Cardiac septum (tissue), 1 donor: ENCODE measurements around the gene TMPRSS4. TPM values are rescaled to one million over a fixed set of nuclear protein-coding genes. Genes with fewer than 3 reads are reported as not detected.

Source experiments
- DNase-seq: peaks from one replicate; pipeline ENCODE4 v3.0.0-alpha.2; 2020; ENCODE audit warnings: low spot score
- intact Hi-C: fragments of 100-400 bp; cut with DNase I; formaldehyde crosslinking; loops from one replicate; pipeline ENCODE4 v1.14.0; 2022
- total RNA-seq: library from RNA; stranded (reverse); fragmentation: NEBNext Ultra II Directional; extraction: Animal tissue kit (Norgen Biotek cat#: 25700); gene quantifications from one replicate; pipeline ENCODE4 v1.2.1, GENCODE V29; 2021
- donor health status: DM: no; HTN: no; CAD: no.

Gene TMPRSS4
- total RNA-seq, 1 donor from 2014 or later, result 0.32 TPM

GRCh38 chr11:118095967-118096367 lies 19.1 kb downstream of the TMPRSS4 start:
- DNase-seq, result no peak
- intact Hi-C loops, result no loop called here

- no peak for DNase-seq
- intact Hi-C loops, result no loop called here
Measured at GRCh38 chr11:118098996-118099837, 22.3 kb downstream of the TMPRSS4 start.

- DNase-seq, result no peak
- intact Hi-C loops, result no loop called here
Measured at GRCh38 chr11:118099838-118100556, 23.1 kb downstream of the TMPRSS4 start.

GRCh38 chr11:118100691-118101232 lies 23.9 kb downstream of the TMPRSS4 start:
- intact Hi-C loops, result no loop called here
- DNase-seq, result peak; percentile 50

- intact Hi-C loops, result no loop called here
- peak; percentile 31 for DNase-seq
Measured at GRCh38 chr11:118102721-118103261, 25.9 kb downstream of the TMPRSS4 start.

- intact Hi-C loops, result no loop called here
- DNase-seq, result peak; percentile 15
Measured at GRCh38 chr11:118104491-118104890, 27.6 kb downstream of the TMPRSS4 start.

GRCh38 chr11:118105657-118106305 lies 28.9 kb downstream of the TMPRSS4 start:
- intact Hi-C loops, result no loop called here
- DNase-seq, result peak; percentile 31

- intact Hi-C loops, result no loop called here
- DNase-seq, result peak; percentile 41
Measured at GRCh38 chr11:118106789-118107335, 30.0 kb downstream of the TMPRSS4 start.

- intact Hi-C loops, result no loop called here
- no peak for DNase-seq
Measured at GRCh38 chr11:118108513-118108912, 31.6 kb downstream of the TMPRSS4 start.

GRCh38 chr11:118109231-118109630 lies 32.4 kb downstream of the TMPRSS4 start:
- peak; percentile 77 for DNase-seq
- intact Hi-C loops, result no loop called here

- peak; percentile 63 for DNase-seq
- intact Hi-C loops, result no loop called here
Measured at GRCh38 chr11:118111019-118111743, 34.3 kb downstream of the TMPRSS4 start.

GRCh38 chr11:118111744-118112035 lies 34.8 kb downstream of the TMPRSS4 start:
- peak; percentile 57 for DNase-seq
- intact Hi-C loops, result no loop called here

- intact Hi-C loops, result no loop called here
- peak; percentile 53 for DNase-seq
Measured at GRCh38 chr11:118112711-118113430, 36.0 kb downstream of the TMPRSS4 start.

GRCh38 chr11:118114266-118114665 lies 37.4 kb downstream of the TMPRSS4 start:
- DNase-seq, result peak; percentile 64
- intact Hi-C loops, result no loop called here

- intact Hi-C loops, result no loop called here
Measured at GRCh38 chr11:118115048-118115447, 38.2 kb downstream of the TMPRSS4 start.

GRCh38 chr11:118117790-118118601 lies 41.1 kb downstream of the TMPRSS4 start:
- intact Hi-C loops, result no loop called here
- no peak for DNase-seq

More at GRCh38 chr11:118115048-118115447, 38.2 kb downstream of the TMPRSS4 start:
- DNase-seq, result peak; percentile 65

GRCh38 chr11:118120793-118121192 lies 43.9 kb downstream of the TMPRSS4 start:
- intact Hi-C loops, result no loop called here
- no peak for DNase-seq
